ENCODE measurements around the gene MAPK8IP3.

MAPK8IP3 gene

DNA sequence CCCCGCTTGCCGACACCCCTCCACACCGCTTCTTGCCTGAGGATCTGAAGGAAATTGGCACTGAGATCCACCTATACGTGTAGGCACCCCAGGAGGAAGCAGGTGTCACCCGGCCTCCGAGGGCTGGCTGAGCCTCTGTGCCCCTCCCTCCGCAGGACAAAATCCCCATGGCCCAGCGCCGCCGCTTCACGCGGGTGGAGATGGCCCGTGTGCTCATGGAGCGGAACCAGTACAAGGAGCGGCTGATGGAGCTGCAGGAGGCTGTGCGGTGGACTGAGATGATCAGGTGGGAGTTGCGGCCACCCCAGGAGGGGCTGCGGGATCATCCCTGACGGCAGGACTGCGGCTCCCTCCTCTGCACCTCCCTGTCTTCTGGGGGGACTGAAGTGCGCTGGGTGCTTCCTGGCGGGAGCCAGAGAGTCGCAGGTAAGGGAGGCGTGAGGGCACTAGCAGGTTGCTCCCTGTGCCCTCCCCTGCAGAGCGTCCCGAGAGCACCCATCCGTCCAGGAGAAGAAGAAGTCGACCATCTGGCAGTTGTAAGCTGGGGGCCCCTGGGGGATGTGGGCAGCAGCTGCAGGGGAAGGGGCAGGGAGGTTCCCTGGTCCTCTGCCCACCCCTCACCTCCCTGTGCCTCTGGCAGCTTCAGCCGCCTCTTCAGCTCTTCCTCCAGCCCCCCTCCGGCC is 56.3 kb downstream of the MAPK8IP3 start:
- H3K4me3 ChIP-seq (ENCODE audit: low read depth, low read length), result no peak overlapping the region
- no peak for DNase-seq (ENCODE audit: low read depth)
- TF ChIP-seq, protein P1, sequence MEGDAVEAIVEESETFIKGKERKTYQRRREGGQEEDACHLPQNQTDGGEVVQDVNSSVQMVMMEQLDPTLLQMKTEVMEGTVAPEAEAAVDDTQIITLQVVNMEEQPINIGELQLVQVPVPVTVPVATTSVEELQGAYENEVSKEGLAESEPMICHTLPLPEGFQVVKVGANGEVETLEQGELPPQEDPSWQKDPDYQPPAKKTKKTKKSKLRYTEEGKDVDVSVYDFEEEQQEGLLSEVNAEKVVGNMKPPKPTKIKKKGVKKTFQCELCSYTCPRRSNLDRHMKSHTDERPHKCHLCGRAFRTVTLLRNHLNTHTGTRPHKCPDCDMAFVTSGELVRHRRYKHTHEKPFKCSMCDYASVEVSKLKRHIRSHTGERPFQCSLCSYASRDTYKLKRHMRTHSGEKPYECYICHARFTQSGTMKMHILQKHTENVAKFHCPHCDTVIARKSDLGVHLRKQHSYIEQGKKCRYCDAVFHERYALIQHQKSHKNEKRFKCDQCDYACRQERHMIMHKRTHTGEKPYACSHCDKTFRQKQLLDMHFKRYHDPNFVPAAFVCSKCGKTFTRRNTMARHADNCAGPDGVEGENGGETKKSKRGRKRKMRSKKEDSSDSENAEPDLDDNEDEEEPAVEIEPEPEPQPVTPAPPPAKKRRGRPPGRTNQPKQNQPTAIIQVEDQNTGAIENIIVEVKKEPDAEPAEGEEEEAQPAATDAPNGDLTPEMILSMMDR (IDR thresholded peaks at IDR 0.05; ENCODE audit: control insufficient read depth, extremely low read depth, insufficient read depth), result no peak

DNA sequence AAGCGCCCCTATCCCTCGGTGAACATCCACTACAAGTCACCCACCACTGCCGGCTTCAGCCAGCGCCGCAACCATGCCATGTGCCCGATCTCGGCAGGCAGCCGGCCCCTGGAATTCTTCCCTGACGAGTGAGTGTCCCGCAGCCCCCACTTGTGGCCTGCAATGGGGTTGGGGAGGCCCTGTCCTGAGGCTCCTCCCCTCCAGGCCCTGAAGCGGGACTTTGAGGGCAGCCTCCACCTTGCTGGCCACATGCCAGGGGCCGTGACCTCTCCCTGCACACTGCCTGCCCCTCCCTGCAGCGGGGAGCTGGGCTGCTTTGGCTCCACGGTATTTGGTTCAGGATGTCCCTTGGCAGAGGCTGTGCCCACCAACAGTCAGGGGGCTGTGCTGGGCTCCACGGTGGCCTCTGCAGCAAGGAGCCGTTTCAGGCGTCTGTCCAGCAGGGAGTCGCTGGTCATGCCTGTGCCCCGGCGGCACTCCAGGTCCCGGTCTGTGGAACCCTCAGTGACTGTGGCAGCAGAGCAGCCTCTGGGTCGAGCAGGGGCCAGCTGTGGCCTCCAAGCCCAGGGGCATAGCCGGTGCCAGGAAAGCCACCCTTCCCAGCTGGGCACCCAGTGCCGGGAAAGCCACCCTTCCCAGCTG is 57.0 kb downstream of the MAPK8IP3 start:
- TF ChIP-seq, protein P1 (IDR thresholded peaks at IDR 0.05; ENCODE audit: control insufficient read depth, extremely low read depth, insufficient read depth), result no peak
- no peak overlapping the region for H3K4me3 ChIP-seq (ENCODE audit: low read depth, low read length)
- no peak for DNase-seq (ENCODE audit: low read depth)

DNA sequence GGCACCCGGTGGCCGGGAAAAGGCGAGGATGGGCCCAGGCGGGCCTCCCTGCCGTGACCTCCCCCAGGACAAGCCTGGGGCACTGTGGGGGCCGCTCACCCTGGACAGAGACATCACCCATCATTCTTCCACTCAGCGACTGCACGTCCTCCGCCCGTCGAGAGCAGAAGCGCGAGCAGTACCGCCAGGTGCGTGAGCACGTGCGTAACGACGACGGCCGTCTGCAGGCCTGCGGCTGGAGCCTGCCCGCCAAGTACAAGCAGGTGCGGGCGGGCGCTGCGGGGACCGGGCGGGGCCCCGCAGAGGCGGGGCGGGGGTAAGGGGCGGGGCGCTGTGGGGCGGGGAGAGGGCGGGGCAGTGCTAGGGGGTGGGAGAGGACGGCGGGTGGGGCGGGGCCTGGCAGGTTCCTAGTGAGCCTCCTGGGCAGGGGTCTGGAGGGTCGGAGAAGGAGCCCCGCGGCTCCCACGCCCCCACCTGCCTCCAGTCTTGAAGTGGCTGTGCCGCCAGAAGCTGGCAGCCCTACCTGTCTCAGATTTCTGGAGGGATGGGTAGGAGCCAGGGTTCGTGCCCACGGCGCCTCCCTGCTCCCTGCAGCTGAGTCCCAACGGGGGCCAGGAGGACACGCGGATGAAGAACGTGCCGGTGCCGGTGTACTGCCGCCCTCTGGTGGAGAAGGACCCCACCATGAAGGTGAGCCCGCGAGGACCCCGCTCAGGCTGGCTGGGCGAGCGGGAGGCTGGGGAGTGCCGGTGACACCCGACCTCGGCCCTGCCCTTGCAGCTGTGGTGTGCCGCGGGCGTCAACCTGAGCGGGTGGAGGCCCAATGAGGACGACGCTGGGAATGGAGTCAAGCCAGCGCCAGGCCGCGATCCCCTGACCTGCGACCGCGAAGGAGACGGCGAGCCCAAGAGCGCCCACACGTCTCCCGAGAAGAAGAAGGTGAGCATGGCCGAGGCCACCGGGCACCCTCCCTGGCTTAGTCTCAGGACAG is 57.8 kb downstream of the MAPK8IP3 start:
- H3K4me3 ChIP-seq (ENCODE audit: low read depth, low read length), result no peak overlapping the region
- DNase-seq (ENCODE audit: low read depth), result no peak
- TF ChIP-seq, protein P1 (IDR thresholded peaks at IDR 0.05; ENCODE audit: control insufficient read depth, extremely low read depth, insufficient read depth), result peak; percentile 31

DNA sequence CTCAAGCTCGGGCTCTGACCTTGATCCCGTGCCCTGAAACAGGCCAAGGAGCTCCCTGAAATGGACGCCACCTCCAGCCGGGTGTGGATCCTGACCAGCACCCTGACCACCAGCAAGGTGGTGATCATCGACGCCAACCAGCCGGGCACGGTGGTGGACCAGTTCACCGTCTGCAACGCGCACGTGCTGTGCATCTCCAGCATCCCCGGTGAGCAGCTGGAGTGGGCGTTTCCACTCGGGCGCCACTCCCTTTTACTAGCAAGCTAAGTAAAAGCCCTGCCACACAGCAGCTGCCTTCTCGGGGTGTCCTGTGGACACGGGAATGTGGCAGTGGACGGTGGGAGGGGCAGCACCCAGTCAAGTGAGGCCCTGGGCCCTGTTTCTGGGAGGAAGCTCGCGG is 59.0 kb downstream of the MAPK8IP3 start:
- TF ChIP-seq, protein P1 (IDR thresholded peaks at IDR 0.05; ENCODE audit: control insufficient read depth, extremely low read depth, insufficient read depth), result no peak
- no peak overlapping the region for H3K4me3 ChIP-seq (ENCODE audit: low read depth, low read length)
- no peak for DNase-seq (ENCODE audit: low read depth)

DNA sequence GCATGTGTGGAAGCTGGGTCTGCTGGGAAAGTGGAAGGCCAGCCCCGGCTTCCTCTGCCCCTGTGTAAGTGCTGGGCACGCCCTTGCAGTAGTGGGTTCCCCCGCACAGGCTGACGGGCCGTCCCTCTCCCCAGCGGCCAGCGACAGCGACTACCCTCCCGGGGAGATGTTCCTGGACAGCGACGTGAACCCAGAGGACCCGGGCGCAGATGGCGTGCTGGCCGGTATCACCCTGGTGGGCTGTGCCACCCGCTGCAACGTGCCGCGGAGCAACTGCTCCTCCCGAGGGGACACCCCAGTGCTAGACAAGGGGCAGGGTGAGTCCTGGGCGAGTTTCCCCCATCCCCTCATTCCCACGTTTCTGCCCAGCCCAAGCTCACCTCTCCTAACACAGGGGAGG is 59.8 kb downstream of the MAPK8IP3 start:
- H3K4me3 ChIP-seq (ENCODE audit: low read depth, low read length), result no peak overlapping the region
- TF ChIP-seq, protein P1 (IDR thresholded peaks at IDR 0.05; ENCODE audit: control insufficient read depth, extremely low read depth, insufficient read depth), result no peak
- no peak for DNase-seq (ENCODE audit: low read depth)

DNA sequence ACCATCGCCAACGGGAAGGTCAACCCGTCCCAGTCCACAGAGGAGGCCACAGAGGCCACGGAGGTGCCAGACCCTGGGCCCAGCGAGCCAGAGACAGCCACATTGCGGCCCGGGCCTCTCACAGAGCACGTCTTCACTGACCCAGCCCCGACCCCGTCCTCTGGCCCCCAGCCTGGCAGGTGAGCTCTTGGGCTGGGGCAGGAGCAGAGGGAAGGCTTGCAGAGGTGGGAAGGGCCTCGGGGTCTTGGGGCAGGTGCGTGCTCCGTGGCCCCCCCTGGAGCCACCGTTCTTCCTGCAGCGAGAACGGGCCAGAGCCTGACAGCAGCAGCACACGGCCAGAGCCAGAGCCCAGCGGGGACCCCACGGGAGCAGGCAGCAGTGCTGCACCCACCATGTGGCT is 60.2 kb downstream of the MAPK8IP3 start:
- no peak overlapping the region for H3K4me3 ChIP-seq (ENCODE audit: low read depth, low read length)
- DNase-seq (ENCODE audit: low read depth), result no peak
- TF ChIP-seq, protein P1 (IDR thresholded peaks at IDR 0.05; ENCODE audit: control insufficient read depth, extremely low read depth, insufficient read depth), result no peak

Measured in LNCaP clone FGC (cell line).